HG03159 (cell line): ENCODE results near the gene FZR1.

Experiments
- ATAC-seq: cut with Tn5 transposase; IDR thresholded peaks from one replicate; pipeline ENCODE4 v1.9.1; 2021; ENCODE audit warnings: mild to moderate bottlenecking, moderate library complexity; ENCODE audit not compliant: unreplicated experiment

The FZR1 gene

GRCh38 chr19:3543150-3544057 is 37.3 kb downstream of the FZR1 start:
- ATAC-seq: no peak

- ATAC-seq: no peak
These were observed 37.9 kb downstream of the FZR1 start for GRCh38 chr19:3544058-3544376.

GRCh38 chr19:3544742-3545668 is 38.9 kb downstream of the FZR1 start:
- no peak for ATAC-seq

GRCh38 chr19:3545669-3546034 is 39.5 kb downstream of the FZR1 start:
- ATAC-seq: no peak

- ATAC-seq: no peak
These were observed 40.0 kb downstream of the FZR1 start for GRCh38 chr19:3546119-3546518.

GRCh38 chr19:3547301-3547731 is 41.2 kb downstream of the FZR1 start:
- ATAC-seq: no peak

- ATAC-seq: no peak
These were observed 41.7 kb downstream of the FZR1 start for GRCh38 chr19:3547767-3548282.

- no peak for ATAC-seq
These were observed 42.5 kb downstream of the FZR1 start for GRCh38 chr19:3548606-3549005.

- ATAC-seq: no peak
These were observed 43.7 kb downstream of the FZR1 start for GRCh38 chr19:3549816-3550215.

GRCh38 chr19:3550947-3551791 is 45.1 kb downstream of the FZR1 start:
- no peak for ATAC-seq

- no peak for ATAC-seq
These were observed 45.6 kb downstream of the FZR1 start for GRCh38 chr19:3551792-3552095.

GRCh38 chr19:3554254-3555083 is 48.4 kb downstream of the FZR1 start:
- no peak for ATAC-seq

- no peak for ATAC-seq
These were observed 49.7 kb downstream of the FZR1 start for GRCh38 chr19:3555653-3556422.

- ATAC-seq: no peak
These were observed 50.4 kb downstream of the FZR1 start for GRCh38 chr19:3556423-3556977.

GRCh38 chr19:3556978-3557460 is 50.9 kb downstream of the FZR1 start:
- peak; percentile 25 for ATAC-seq

- peak; percentile 79 for ATAC-seq
These were observed 51.5 kb downstream of the FZR1 start, which contains the start of gene MFSD12 for GRCh38 chr19:3557461-3558248. MFSD12 (minus strand) TSS chr19:3557586; CDS start chr19:3557403, 183 bp downstream.

GRCh38 chr19:3563709-3564524 is 57.8 kb downstream of the FZR1 start:
- ATAC-seq: no peak
